ENCODE results near the gene SRP68.

The SRP68 gene

GRCh38 chr17:76025294-76025693 is 47.0 kb downstream of the SRP68 start:
- no peak for TF ChIP-seq CEBPB (IDR thresholded peaks at IDR 0.05)
- no peak for TF ChIP-seq CREB1 (IDR thresholded peaks at IDR 0.05; ENCODE audit: low read depth)
- TF ChIP-seq REST (IDR thresholded peaks at IDR 0.05; ENCODE audit: low read depth): no peak
- TF ChIP-seq ZBTB7A (IDR thresholded peaks at IDR 0.05; ENCODE audit: low read depth): no peak

DNA sequence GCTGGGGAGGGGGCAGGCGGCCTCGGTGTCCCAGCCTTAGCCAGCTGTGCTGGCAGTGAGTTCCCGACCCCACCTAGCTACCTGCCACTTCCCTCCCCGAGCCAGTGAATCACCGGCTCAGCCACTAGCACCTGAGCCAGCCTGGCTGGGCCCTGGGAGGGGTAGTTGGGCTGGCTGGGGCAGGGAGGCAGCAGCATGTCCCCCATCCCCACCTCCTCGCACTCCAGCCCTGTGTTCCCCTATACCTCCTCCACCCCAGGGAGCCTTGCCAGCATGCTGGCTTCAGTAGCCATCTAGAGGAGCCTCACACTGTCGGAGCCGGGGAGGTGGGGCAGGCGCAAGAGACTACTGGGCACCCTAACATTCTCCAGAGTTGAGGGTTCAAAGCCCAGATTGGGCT is 48.0 kb downstream of the SRP68 start:
- TF ChIP-seq MAX (IDR thresholded peaks at IDR 0.05) (no peak), FOXM1 (IDR thresholded peaks at IDR 0.05; ENCODE audit: borderline replicate concordance, low read depth) (no peak), TAF1 (IDR thresholded peaks at IDR 0.05; ENCODE audit: low read depth) (no peak), EGR1 (IDR thresholded peaks at IDR 0.05) (no peak), USF1 (IDR thresholded peaks at IDR 0.05) (no peak), ZBTB7A (IDR thresholded peaks at IDR 0.05; ENCODE audit: low read depth) (no peak), NFIC (IDR thresholded peaks at IDR 0.05) (no peak), CEBPB (IDR thresholded peaks at IDR 0.05) (no peak), EP300 (IDR thresholded peaks at IDR 0.05; ENCODE audit: borderline replicate concordance) (no peak), YY1 (IDR thresholded peaks at IDR 0.05; ENCODE audit: low read depth) (no peak), REST (IDR thresholded peaks at IDR 0.05; ENCODE audit: low read depth) (no peak), CREB1 (IDR thresholded peaks at IDR 0.05; ENCODE audit: low read depth) (no peak), TEAD4 (IDR thresholded peaks at IDR 0.05) (no peak), TCF12 (IDR thresholded peaks at IDR 0.05; ENCODE audit: low read depth) (no peak), RAD21 (IDR thresholded peaks at IDR 0.05; ENCODE audit: low read depth) (no peak)

GRCh38 chr17:76023900-76024237 is 48.4 kb downstream of the SRP68 start:
- TF ChIP-seq TCF12 (IDR thresholded peaks at IDR 0.05; ENCODE audit: low read depth) (no peak), FOXM1 (IDR thresholded peaks at IDR 0.05; ENCODE audit: borderline replicate concordance, low read depth) (no peak), CEBPB (IDR thresholded peaks at IDR 0.05) (no peak), EGR1 (IDR thresholded peaks at IDR 0.05) (no peak)

- TF ChIP-seq RAD21 (IDR thresholded peaks at IDR 0.05; ENCODE audit: low read depth) (no peak), NFIC (IDR thresholded peaks at IDR 0.05) (no peak), FOXM1 (IDR thresholded peaks at IDR 0.05; ENCODE audit: borderline replicate concordance, low read depth) (no peak), USF1 (IDR thresholded peaks at IDR 0.05) (no peak), EP300 (IDR thresholded peaks at IDR 0.05; ENCODE audit: borderline replicate concordance) (no peak), EGR1 (IDR thresholded peaks at IDR 0.05) (no peak), CEBPB (IDR thresholded peaks at IDR 0.05) (no peak), CREB1 (IDR thresholded peaks at IDR 0.05; ENCODE audit: low read depth) (no peak), YY1 (IDR thresholded peaks at IDR 0.05; ENCODE audit: low read depth) (no peak), TCF12 (IDR thresholded peaks at IDR 0.05; ENCODE audit: low read depth) (no peak), MAX (IDR thresholded peaks at IDR 0.05) (no peak), TAF1 (IDR thresholded peaks at IDR 0.05; ENCODE audit: low read depth) (no peak), REST (IDR thresholded peaks at IDR 0.05; ENCODE audit: low read depth) (no peak), ZBTB7A (IDR thresholded peaks at IDR 0.05; ENCODE audit: low read depth) (no peak), TEAD4 (IDR thresholded peaks at IDR 0.05) (no peak)
Observed at GRCh38 chr17:76022973-76023899, 49.1 kb downstream of the SRP68 start.

Data from Ishikawa (cell line).